GM23248 (cell line): ENCODE measurements around the gene SPATA25. TPM values are rescaled to one million over a fixed set of nuclear protein-coding genes. Genes with fewer than 3 reads are reported as not detected.

Experiments used
- DNase-seq: peaks from one replicate; pipeline ENCODE4 v3.0.0-alpha.2; 2015
- H2AFZ ChIP-seq: fragments of 200-600 bp; sonication (generic); 2 replicates; pipeline ENCODE4 v1.6.1; 2016; ENCODE audit warnings: antibody characterized with exemption
- H3F3A ChIP-seq: fragments of 200-600 bp; sonication (generic); 2 replicates; pipeline ENCODE4 v1.6.1; 2016; ENCODE audit warnings: mild to moderate bottlenecking, antibody characterized with exemption, mixed run types; ENCODE audit not compliant: insufficient read depth
- H3K27ac ChIP-seq: fragments of 200-600 bp; sonication (generic); 2 replicates; pipeline ENCODE4 v1.5.1; 2016; ENCODE audit warnings: mild to moderate bottlenecking
- H3K27me3 ChIP-seq: fragments of 200-600 bp; sonication (generic); replicated peaks from 2 replicates; pipeline ENCODE4 v1.6.1; 2016; ENCODE audit warnings: mild to moderate bottlenecking; ENCODE audit not compliant: insufficient read depth
- H3K36me3 ChIP-seq: fragments of 200-600 bp; sonication (generic); 2 replicates; pipeline ENCODE4 v1.6.1; 2016; ENCODE audit warnings: low read depth, mild to moderate bottlenecking
- H3K4me1 ChIP-seq: fragments of 200-600 bp; sonication (generic); 2 replicates; pipeline ENCODE4 v1.6.1; 2016; ENCODE audit warnings: mild to moderate bottlenecking; ENCODE audit not compliant: insufficient read depth
- H3K4me2 ChIP-seq: fragments of 200-600 bp; sonication (generic); one replicate; pipeline ENCODE4 v1.6.1; 2016; ENCODE audit warnings: mild to moderate bottlenecking; ENCODE audit not compliant: unreplicated experiment
- H3K4me3 ChIP-seq: fragments of 200-600 bp; sonication (generic); 2 replicates; pipeline ENCODE4 v1.5.1; 2016; ENCODE audit warnings: mild to moderate bottlenecking
- H3K79me2 ChIP-seq: fragments of 200-600 bp; sonication (generic); 2 replicates; pipeline ENCODE4 v1.6.1; 2016; ENCODE audit warnings: mild to moderate bottlenecking; ENCODE audit not compliant: insufficient read depth
- H3K9ac ChIP-seq: fragments of 200-600 bp; sonication (generic); 2 replicates; pipeline ENCODE4 v1.6.1; 2016; ENCODE audit warnings: mild to moderate bottlenecking
- H3K9me2 ChIP-seq: fragments of 200-600 bp; sonication (generic); 2 replicates; pipeline ENCODE4 v1.6.1; 2016; ENCODE audit warnings: mixed run types, mild to moderate bottlenecking, moderate library complexity; ENCODE audit not compliant: insufficient read depth
- H3K9me3 ChIP-seq: fragments of 200-600 bp; sonication (generic); one replicate; pipeline ENCODE4 v1.6.1; 2017; ENCODE audit warnings: low read depth
- H4K20me1 ChIP-seq: fragments of 200-600 bp; sonication (generic); 2 replicates; pipeline ENCODE4 v1.6.0; 2016; ENCODE audit not compliant: insufficient read depth
- EZH2 ChIP-seq: fragments of 200-600 bp; sonication (generic); IDR thresholded peaks from 2 replicates; pipeline ENCODE4 v1.6.1; 2018; ENCODE audit warnings: antibody characterized with exemption, mild to moderate bottlenecking; ENCODE audit not compliant: insufficient read depth, poor library complexity, severe bottlenecking
- EZH2phosphoT487 ChIP-seq: fragments of 200-600 bp; sonication (generic); IDR thresholded peaks from 2 replicates; pipeline ENCODE4 v1.6.1; 2018; ENCODE audit warnings: antibody characterized with exemption, moderate library complexity, mild to moderate bottlenecking, low read depth; ENCODE audit not compliant: insufficient read depth
- WGBS, 2 experiments: methylation state at CpG; one replicate each; pipeline ENCODE4 v1.1.6; 2015 to 2017; ENCODE audit warnings: low lambda C conversion rate in 2 of 2, low coverage in 1 of 2; ENCODE audit errors: missing lambda C conversion rate in 2 of 2; 5-methylcytosine and 5-hydroxymethylcytosine counted together
- in situ Hi-C: fragments of 300-500 bp; cut with MboI; formaldehyde crosslinking; loops from 2 replicates; pipeline ENCODE4 v1.15.0; 2020
- polyA plus RNA-seq: library from polyadenylated mRNA; unstranded; fragments of >200 nt; fragmentation: Nextera tagmentation; extraction: Ambion mirVana; gene quantifications from 2 replicates; pipeline ENCODE4 v1.2.1, GENCODE V29; 2016
- total RNA-seq: library from RNA; depleted of rRNA; stranded (reverse); fragments of >200 nt; shearing (Covaris generic); gene quantifications from 2 replicates; pipeline ENCODE4 v1.2.3, GENCODE V29; 2014

SPATA25 gene
- total and polyA plus RNA-seq, 2 experiments from 2014 or later = not detected

DNA sequence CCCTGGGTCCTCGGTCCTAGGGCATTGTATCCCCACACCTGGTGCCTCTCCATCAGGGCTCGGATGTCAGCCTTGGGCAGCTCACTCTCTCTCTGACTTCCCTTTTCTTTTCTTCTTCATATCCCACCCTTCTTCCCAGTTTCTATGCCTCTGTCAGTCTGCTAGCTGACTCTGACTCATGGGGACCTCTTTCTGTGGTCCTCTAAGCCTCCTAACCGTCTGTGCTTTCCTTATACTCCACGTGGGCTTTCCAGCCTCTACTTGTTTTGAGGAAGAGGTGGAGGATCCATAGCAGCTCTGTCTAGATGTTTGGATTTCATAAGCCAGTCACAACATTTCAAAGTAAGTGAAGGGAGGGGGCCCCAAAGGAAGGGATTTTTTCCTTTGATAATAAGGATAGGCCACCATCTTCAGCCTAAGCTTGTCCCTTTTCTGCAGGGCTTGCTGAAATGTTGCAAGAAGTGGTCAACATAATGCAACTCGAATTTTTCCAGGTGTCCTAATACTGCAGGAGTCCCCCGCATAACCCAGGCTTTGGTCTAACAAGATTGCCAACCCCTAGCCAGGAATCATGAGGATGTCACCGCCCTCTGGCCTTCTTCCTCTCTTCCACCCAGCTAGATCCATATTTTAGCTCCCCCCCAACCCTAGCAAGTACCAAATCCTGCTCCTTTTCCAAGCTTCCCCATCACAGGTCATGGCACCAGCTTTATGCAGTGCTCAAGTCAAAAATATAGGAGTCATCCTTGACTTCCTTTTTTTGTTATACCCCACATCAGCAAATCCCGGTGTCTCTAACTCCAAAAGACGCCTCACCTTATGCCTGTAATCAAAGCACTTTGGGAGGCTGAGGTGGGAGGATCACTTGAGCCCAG lies 33.3 kb upstream of the SPATA25 start:
- no peaks in the 10 kb centered on the region for H3K27me3 ChIP-seq
- WGBS, 2 experiments = 86 to 88% methylated on average over 9 of the region's 9 CpGs
- in situ Hi-C loops = no loop called here
- H3K9me2 ChIP-seq = no peaks in the 10 kb centered on the region
- H3K9me3 ChIP-seq = no peaks in the 10 kb centered on the region
- H4K20me1 ChIP-seq = no peaks in the 10 kb centered on the region
- H3K36me3 ChIP-seq = no peaks in the 10 kb centered on the region
- H3K4me1 ChIP-seq = peaks cover 6% of the 10 kb centered on the region
- H2AFZ ChIP-seq = no peak overlapping the region
- no peak for DNase-seq
- no peak overlapping the region for H3K27ac ChIP-seq
- TF ChIP-seq EZH2 (no peak), EZH2phosphoT487 (no peak)
- H3K79me2 ChIP-seq = no peaks in the 10 kb centered on the region
- H3K9ac ChIP-seq = no peak overlapping the region
- peaks cover 5% of the 10 kb centered on the region; the same call in 1 of the 2 replicates for H3F3A ChIP-seq
- no peak overlapping the region for H3K4me2 ChIP-seq
- no peak overlapping the region for H3K4me3 ChIP-seq

DNA sequence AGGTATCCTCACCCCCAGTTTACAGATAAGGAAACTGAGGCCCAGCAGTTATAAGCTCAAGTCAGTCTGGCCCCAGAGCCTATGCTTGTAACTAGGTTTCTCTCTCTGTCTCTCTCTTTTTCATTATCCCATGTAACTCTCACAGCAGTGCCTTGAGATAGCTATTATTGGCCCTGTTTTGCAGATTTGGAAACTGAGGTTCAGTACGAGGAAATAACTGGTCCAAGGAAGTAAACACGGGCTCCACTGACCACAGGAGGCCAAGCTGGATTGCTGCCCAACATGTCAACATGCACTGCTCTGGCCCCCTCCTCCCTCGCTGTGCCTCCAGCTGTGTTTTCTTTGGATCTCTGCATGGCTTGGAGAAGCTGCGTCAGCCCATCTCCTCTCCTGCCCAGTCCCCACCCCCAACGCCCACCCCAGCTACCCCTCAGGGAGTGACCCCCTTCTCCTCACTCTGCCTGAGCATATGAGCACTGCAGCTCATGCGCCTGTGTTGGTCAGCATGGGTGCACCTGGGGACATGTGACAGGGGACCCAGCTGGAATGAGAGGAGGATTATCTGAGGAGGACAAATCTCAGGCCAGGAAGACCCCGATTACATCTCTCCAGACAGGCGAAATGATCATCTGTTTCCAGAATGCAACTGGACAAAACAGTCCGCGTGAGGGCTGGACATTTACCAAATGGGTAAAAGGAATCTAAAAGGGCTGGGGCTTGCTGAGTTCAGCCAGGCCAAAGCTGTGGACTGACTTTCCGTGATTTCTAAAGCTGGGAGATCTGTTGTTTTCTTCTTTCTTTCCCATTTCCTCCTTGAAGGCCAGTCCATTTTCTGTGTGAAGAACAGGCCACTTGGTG lies 32.3 kb upstream of the SPATA25 start:
- no peaks in the 10 kb centered on the region for H3K27me3 ChIP-seq
- H3K27ac ChIP-seq = no peak overlapping the region
- H2AFZ ChIP-seq = no peak overlapping the region
- in situ Hi-C loops = no loop called here
- H3K36me3 ChIP-seq = no peaks in the 10 kb centered on the region
- H3K4me1 ChIP-seq = peaks cover 6% of the 10 kb centered on the region
- H4K20me1 ChIP-seq = no peaks in the 10 kb centered on the region
- H3K9ac ChIP-seq = no peak overlapping the region
- no peaks in the 10 kb centered on the region for H3K9me3 ChIP-seq
- no peak overlapping the region for H3K4me2 ChIP-seq
- H3F3A ChIP-seq = peaks cover 5% of the 10 kb centered on the region; the same call in 1 of the 2 replicates
- DNase-seq = no peak
- H3K9me2 ChIP-seq = no peaks in the 10 kb centered on the region
- no peak overlapping the region for H3K4me3 ChIP-seq
- no peaks in the 10 kb centered on the region for H3K79me2 ChIP-seq
- TF ChIP-seq EZH2 (no peak), EZH2phosphoT487 (no peak)
- 66 to 71% methylated on average over 11 of the region's 11 CpGs for WGBS, 2 experiments

DNA sequence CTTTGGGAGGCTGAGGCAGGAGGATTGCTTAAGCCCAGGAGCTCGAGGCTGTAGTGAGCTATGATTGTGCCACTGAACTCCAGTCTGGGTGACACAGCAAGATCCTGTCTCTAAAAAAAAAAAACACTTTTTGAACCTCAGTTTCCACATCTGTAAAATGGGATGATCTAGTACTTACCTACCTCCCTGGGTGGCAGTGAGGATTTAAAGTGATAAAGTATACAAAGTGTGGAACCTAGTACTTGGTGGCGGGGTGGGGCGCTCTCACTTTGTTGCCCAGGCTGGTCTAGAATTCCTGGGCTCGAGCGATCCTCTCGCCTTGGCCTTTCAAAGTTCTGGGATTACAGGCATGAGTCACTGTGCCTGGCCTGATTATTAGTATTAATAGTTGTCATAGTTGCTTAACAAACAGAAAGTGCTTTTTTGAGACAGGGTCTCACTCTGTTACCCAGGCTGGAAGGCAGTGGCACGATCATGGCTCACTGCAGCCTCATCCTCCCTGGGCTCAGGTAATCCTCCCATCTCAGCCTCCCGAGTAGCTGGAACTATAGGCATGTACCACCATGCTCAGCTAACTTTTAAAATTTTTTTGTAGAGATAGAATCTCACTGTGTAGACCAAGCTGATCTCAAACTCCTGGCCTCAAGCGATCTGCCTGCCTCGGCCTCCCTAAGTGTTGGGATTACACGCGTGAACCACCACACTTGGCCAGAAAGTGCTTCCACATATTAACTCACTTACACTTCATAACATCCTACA lies 31.5 kb upstream of the SPATA25 start:
- no peak overlapping the region for H3K9ac ChIP-seq
- H4K20me1 ChIP-seq = no peaks in the 10 kb centered on the region
- 78 to 82% methylated on average over 12 of the region's 12 CpGs for WGBS, 2 experiments
- H3K4me3 ChIP-seq = no peak overlapping the region
- H3F3A ChIP-seq = peaks cover 5% of the 10 kb centered on the region; the same call in 1 of the 2 replicates
- H3K4me1 ChIP-seq = peaks cover 6% of the 10 kb centered on the region
- DNase-seq = no peak
- no peaks in the 10 kb centered on the region for H3K9me3 ChIP-seq
- H3K79me2 ChIP-seq = no peaks in the 10 kb centered on the region
- H2AFZ ChIP-seq = peak overlapping the region; percentile 35; the same call in 1 of the 2 replicates
- in situ Hi-C loops = no loop called here
- H3K4me2 ChIP-seq = no peak overlapping the region
- no peak overlapping the region for H3K27ac ChIP-seq
- no peak for TF ChIP-seq EZH2
- TF ChIP-seq EZH2phosphoT487 = no peak
- H3K9me2 ChIP-seq = no peaks in the 10 kb centered on the region
- H3K36me3 ChIP-seq = no peaks in the 10 kb centered on the region
- no peaks in the 10 kb centered on the region for H3K27me3 ChIP-seq
